Kidney epithelial cell (primary cell): Measurements from ENCODE around the gene PSMB11. TPM values are rescaled to one million over a fixed set of nuclear protein-coding genes. Genes with fewer than 3 reads are reported as not detected.
"Not testable (repeated sequence)": the region's sequence is repeated elsewhere in the genome, so short reads cannot be mapped to it uniquely, and the experiment has no call there.

ENCODE experiments used
- DNase-seq: peaks from one replicate; pipeline ENCODE4 v3.0.0-alpha.2; 2010; ENCODE audit warnings: low read depth
- H3K27me3 ChIP-seq: 2 replicates; pipeline ENCODE4 v1.6.0; 2011; ENCODE audit warnings: low read length; ENCODE audit not compliant: control insufficient read depth, insufficient read depth
- H3K36me3 ChIP-seq: 2 replicates; pipeline ENCODE4 v1.5.1; 2011; ENCODE audit warnings: low read length; ENCODE audit not compliant: control insufficient read depth, insufficient read depth
- H3K4me3 ChIP-seq: 2 replicates; pipeline ENCODE4 v1.5.1; 2011; ENCODE audit warnings: low read depth, mild to moderate bottlenecking, control low read depth, low read length
- total RNA-seq: library from RNA; depleted of rRNA; stranded (reverse); fragments of >200 nt; gene quantifications from 2 replicates; pipeline ENCODE4 v1.2.3, GENCODE V29; 2015
- TF ChIP-seq, protein P1 (sequence below): IDR thresholded peaks from 2 replicates; pipeline ENCODE4 v1.5.1; 2011; ENCODE audit warnings: mild to moderate bottlenecking, moderate library complexity, low read length, control low read depth, inconsistent platforms; ENCODE audit not compliant: insufficient read depth, poor library complexity, severe bottlenecking

PSMB11 gene
- total RNA-seq, 1 donor from 2014 or later = not detected

DNA sequence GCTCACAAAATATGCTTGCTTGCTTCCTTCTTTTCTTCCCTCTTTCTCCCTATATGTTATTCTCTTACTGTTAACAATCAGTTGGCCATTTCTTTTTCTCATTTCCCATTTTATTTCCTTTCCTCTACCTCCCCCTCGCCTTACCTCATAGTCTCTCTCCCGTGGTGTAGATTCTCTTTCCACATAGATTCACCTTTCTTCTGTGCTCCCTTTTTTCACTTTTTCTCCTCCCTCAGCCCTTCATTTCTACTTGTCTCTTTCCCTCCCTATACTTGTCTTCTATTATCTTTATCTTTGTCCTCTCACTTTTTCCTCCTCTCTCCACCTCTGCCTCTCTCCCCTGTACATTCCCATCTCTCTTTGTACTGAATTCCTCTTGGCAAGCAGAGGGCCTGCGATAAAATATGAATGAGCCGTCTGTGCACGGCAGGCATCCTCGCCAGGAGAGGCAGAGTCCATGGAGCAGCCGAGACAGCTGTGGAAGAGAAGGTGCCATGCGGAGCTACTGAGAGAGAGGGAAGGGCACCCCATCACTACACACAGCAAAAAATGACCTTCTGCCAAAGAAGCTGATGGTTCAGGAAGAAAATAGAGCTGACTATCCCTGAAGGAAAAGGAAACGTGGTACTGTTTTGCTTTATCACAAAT, 44.2 kb upstream of the PSMB11 start:
- Histone ChIP-seq H3K36me3 (no peaks in the 10 kb centered on the region), H3K4me3 (no peak overlapping the region), H3K27me3 (no peaks in the 10 kb centered on the region)
- TF ChIP-seq, protein P1, sequence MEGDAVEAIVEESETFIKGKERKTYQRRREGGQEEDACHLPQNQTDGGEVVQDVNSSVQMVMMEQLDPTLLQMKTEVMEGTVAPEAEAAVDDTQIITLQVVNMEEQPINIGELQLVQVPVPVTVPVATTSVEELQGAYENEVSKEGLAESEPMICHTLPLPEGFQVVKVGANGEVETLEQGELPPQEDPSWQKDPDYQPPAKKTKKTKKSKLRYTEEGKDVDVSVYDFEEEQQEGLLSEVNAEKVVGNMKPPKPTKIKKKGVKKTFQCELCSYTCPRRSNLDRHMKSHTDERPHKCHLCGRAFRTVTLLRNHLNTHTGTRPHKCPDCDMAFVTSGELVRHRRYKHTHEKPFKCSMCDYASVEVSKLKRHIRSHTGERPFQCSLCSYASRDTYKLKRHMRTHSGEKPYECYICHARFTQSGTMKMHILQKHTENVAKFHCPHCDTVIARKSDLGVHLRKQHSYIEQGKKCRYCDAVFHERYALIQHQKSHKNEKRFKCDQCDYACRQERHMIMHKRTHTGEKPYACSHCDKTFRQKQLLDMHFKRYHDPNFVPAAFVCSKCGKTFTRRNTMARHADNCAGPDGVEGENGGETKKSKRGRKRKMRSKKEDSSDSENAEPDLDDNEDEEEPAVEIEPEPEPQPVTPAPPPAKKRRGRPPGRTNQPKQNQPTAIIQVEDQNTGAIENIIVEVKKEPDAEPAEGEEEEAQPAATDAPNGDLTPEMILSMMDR = no peak
- no peak for DNase-seq

DNA sequence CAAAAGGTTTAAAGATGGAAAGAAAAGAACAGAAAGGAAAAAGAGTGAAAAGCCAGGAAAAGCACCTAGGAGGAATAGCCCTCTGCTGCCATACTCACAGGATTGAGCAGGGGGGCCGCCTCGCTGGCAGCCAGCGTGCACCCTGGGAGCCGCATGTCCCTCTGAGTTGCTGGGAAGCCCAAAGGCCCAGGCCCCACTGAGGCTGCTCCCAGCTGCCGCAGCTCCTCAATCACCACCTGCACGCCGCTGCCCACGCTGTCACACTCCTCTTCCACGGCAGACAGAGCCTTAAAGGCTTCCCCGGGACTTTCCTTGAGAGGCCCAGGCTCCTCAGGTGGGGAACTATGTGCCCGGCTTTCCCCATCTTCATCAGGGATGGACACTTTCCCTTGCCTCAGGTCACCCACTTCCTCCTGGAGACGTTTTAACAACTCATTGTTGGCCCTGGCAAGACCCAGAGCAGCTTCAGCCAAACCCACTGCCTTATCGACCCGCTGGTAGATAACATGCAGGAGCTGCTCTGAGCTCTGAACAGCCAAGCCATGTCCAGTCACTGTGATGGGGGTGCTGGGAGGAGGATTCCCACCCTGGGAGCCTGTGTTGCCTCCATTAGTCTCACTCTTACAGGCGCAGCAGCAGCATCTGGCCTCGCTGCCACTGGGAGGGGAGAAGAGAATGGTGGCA, 43.5 kb upstream of the PSMB11 start:
- H3K36me3 ChIP-seq = no peaks in the 10 kb centered on the region
- TF ChIP-seq, protein P1 = no peak
- no peaks in the 10 kb centered on the region for H3K27me3 ChIP-seq
- H3K4me3 ChIP-seq = no peak overlapping the region
- no peak for DNase-seq

DNA sequence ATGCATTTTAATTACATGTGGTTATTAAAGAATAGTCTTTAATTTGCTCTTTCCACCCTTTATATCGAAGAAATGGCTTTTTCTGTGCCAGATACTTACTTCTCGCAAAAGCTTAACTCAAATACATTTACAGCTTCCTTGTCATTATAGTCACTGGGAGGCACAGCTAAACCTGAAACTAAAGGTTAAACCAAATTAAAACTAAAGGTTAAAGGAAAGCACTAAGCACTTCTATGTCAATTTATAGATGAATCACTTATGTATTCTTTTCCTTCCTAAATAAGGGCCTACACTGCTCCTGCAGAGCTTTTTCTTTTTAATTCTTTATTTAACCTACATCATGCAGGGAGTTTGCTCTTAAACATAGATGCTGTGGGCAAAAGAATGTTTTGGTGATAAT, 41.2 kb upstream of the PSMB11 start:
- no peak overlapping the region for H3K4me3 ChIP-seq
- TF ChIP-seq, protein P1 = no peak
- no peaks in the 10 kb centered on the region for H3K27me3 ChIP-seq
- no peak for DNase-seq
- no peaks in the 10 kb centered on the region for H3K36me3 ChIP-seq

DNA sequence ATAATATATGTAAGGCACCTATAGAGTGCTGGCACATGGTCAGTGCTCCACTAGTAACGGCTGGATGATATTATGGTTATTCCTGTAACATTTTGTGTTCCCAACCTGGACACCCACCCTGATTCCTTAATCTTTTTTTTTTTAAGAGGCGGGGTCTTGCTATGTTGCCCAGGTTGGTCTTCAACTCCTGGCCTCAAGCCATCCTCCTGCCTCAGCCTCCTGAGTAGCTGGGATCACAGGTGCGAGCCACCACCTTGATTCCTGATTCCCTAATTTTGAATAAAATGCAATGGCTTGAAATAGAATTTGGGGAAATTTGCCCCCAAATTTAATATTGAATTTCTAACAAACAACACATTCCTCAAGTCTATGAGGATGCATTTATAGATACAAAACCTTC, 39.4 kb upstream of the PSMB11 start:
- no peak overlapping the region for H3K4me3 ChIP-seq
- TF ChIP-seq, protein P1 = no peak
- no peaks in the 10 kb centered on the region for H3K27me3 ChIP-seq
- DNase-seq = no peak
- no peaks in the 10 kb centered on the region for H3K36me3 ChIP-seq

DNA sequence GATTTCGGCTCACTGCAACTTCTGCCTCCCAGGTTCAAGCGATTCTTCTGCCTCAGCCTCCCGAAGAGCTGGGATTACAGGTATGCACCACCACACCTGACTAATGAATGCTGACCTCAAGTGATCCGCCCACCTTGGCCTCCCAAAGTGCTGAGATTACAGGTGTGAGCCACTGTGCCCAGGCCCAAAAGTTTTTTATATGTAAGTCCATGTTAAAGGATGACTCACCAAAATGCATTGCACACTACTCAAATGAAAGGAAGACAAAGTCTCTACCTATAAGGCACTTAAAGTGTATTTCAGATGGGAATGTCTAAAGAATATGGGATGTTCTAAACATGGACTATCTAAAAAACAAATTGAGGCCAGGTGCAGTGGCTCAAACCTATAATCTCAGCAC, 37.7 kb upstream of the PSMB11 start:
- H3K36me3 ChIP-seq, H3K27me3 ChIP-seq, H3K4me3 ChIP-seq, DNase-seq: not testable (repeated sequence)

DNA sequence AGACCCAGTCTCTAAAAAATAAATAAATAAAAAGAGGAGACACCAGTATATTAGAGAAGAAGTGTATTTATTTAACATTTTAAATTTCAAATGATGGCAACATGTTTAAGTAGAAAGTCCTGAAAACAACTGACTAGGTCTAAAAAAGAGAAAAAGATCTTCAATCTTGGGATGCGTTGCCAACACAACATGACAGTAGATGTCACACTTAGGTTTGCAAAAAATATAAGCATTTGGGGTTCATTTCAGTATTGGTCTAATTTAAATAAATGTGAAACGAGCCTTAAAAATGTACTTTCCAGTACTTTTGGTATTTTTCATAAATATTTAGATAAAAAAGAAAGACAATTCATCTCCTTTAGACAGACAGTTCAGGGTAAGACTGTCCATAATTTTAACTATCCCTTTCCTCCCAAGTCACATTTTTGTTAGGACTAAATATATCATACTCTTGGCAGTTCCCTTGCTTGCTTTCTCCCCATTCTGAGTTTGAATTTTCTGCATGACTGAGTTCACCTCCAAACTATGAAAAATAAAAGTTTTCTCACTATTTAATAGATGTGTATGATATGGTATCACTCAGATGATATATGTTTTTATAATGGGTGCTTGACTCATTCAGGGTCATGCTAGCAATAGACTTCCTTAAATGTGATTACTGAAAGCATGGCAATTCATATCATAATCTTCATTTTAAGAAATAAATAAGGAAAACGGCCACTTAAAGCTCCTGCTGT, 36.4 kb upstream of the PSMB11 start:
- TF ChIP-seq, protein P1 = no peak
- no peak for DNase-seq
- H3K27me3 ChIP-seq = no peaks in the 10 kb centered on the region
- H3K4me3 ChIP-seq = no peak overlapping the region
- H3K36me3 ChIP-seq = no peaks in the 10 kb centered on the region
